ENCODE data around the gene DOCK10. TPM values are rescaled to one million over a fixed set of nuclear protein-coding genes. Genes with fewer than 3 reads are reported as not detected.

DOCK10 gene
- total RNA-seq, 1 donor from 2014 or later = 14.3 TPM

DNA sequence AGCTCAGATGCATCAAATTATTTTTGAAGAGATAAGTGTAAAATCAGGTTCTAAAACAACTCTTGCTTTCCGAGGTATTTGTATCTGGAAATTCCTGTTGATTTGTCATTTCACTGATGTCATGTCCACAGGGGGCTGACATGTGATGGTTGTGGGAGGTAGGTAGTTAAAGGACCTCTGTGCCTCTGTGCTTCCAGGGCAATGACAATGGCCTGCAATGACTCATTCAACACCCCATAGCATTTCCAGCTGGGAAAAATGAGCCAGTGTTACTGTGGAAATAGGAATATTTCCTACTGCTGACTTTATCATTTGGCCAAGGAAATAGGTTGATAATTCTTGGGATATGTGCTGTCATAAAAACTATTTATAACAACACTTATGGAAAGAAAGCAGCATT is 239.9 kb downstream of the DOCK10 start:
- TF ChIP-seq CTCF (IDR thresholded peaks at IDR 0.05) = no peak
- Mint-ChIP-seq H3K27ac (ENCODE audit: unreplicated experiment) (no peak overlapping the region), H3K27me3 (ENCODE audit: low read depth) (no peaks in the 10 kb centered on the region), H3K36me3 (ENCODE audit: low read depth) (peaks cover 28% of the 10 kb centered on the region), H3K4me3 (ENCODE audit: unreplicated experiment) (no peak overlapping the region), H3K4me1 (ENCODE audit: low read depth) (peaks cover 3% of the 10 kb centered on the region), H3K9me3 (ENCODE audit: low read depth) (no peaks in the 10 kb centered on the region)
- DNase-seq (ENCODE audit: low spot score) = no peak

GRCh38 chr2:224801360-224801759 is 240.9 kb downstream of the DOCK10 start:
- no peak for TF ChIP-seq CTCF (IDR thresholded peaks at IDR 0.05)
- H3K27me3 Mint-ChIP-seq (ENCODE audit: low read depth) = no peaks in the 10 kb centered on the region
- H3K9me3 Mint-ChIP-seq (ENCODE audit: low read depth) = no peaks in the 10 kb centered on the region
- DNase-seq (ENCODE audit: low spot score) = no peak
- H3K27ac Mint-ChIP-seq (ENCODE audit: unreplicated experiment) = no peak overlapping the region
- H3K4me3 Mint-ChIP-seq (ENCODE audit: unreplicated experiment) = no peak overlapping the region
- H3K4me1 Mint-ChIP-seq (ENCODE audit: low read depth) = peaks cover 3% of the 10 kb centered on the region
- peaks cover 31% of the 10 kb centered on the region for H3K36me3 Mint-ChIP-seq (ENCODE audit: low read depth)

GRCh38 chr2:224799691-224800090 is 242.6 kb downstream of the DOCK10 start:
- Mint-ChIP-seq H3K9me3 (ENCODE audit: low read depth) (no peaks in the 10 kb centered on the region), H3K27me3 (ENCODE audit: low read depth) (no peaks in the 10 kb centered on the region), H3K4me3 (ENCODE audit: unreplicated experiment) (no peak overlapping the region), H3K36me3 (ENCODE audit: low read depth) (peaks cover 38% of the 10 kb centered on the region), H3K27ac (ENCODE audit: unreplicated experiment) (no peak overlapping the region), H3K4me1 (ENCODE audit: low read depth) (no peaks in the 10 kb centered on the region)
- no peak for DNase-seq (ENCODE audit: low spot score)
- no peak for TF ChIP-seq CTCF (IDR thresholded peaks at IDR 0.05)

- TF ChIP-seq CTCF (IDR thresholded peaks at IDR 0.05) = no peak
- DNase-seq (ENCODE audit: low spot score) = no peak
- no peak overlapping the region for H3K4me3 Mint-ChIP-seq (ENCODE audit: unreplicated experiment)
- no peak overlapping the region for H3K27ac Mint-ChIP-seq (ENCODE audit: unreplicated experiment)
- peaks cover 43% of the 10 kb centered on the region for H3K36me3 Mint-ChIP-seq (ENCODE audit: low read depth)
- no peaks in the 10 kb centered on the region for H3K9me3 Mint-ChIP-seq (ENCODE audit: low read depth)
- H3K27me3 Mint-ChIP-seq (ENCODE audit: low read depth) = no peaks in the 10 kb centered on the region
- no peaks in the 10 kb centered on the region for H3K4me1 Mint-ChIP-seq (ENCODE audit: low read depth)
These were observed 244.1 kb downstream of the DOCK10 start for GRCh38 chr2:224798180-224798579.

DNA sequence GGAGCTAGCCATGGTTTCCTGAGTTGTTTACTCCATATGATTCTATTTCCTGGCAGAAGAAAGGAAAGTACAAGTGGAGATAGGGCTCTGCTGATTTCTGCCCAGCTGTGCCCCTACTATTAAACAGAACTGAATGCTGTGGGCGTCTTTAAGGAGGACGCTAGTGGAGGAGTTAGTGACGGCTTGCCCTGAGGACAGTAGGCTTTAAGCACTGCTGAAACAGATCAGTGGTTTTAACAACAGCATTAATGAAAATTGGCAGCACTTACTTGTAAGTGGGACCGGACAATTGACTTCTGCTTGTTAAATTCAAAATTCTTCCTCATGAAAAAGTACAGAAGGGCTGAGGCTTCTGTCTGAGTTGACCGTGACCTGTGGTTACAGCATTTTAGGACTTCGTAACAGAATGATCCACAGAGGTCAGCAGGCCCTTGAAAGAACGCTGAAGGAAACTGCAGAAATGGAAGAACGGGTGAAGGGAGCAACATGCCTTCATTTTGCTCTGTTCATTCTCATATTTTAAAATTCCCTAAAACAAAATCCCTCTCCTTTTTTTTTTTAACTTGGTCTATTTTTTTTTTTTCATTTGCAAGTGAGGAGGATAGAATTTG is 245.5 kb downstream of the DOCK10 start:
- TF ChIP-seq CTCF (IDR thresholded peaks at IDR 0.05) = no peak
- H3K27ac Mint-ChIP-seq (ENCODE audit: unreplicated experiment) = no peak overlapping the region
- H3K27me3 Mint-ChIP-seq (ENCODE audit: low read depth) = no peaks in the 10 kb centered on the region
- peaks cover 42% of the 10 kb centered on the region for H3K36me3 Mint-ChIP-seq (ENCODE audit: low read depth)
- no peak overlapping the region for H3K4me3 Mint-ChIP-seq (ENCODE audit: unreplicated experiment)
- no peaks in the 10 kb centered on the region for H3K4me1 Mint-ChIP-seq (ENCODE audit: low read depth)
- H3K9me3 Mint-ChIP-seq (ENCODE audit: low read depth) = no peaks in the 10 kb centered on the region
- DNase-seq (ENCODE audit: low spot score) = no peak
